Fibroblast of villous mesenchyme (primary cell): ENCODE measurements around the gene RDH5. TPM values are rescaled to one million over a fixed set of nuclear protein-coding genes. Genes with fewer than 3 reads are reported as not detected.

ENCODE experiments used
- DNase-seq: peaks from one replicate; pipeline ENCODE4 v3.0.0-alpha.2; 2010; ENCODE audit warnings: low read depth
- H3K4me3 ChIP-seq: 2 replicates; pipeline ENCODE4 v1.5.1; 2011; ENCODE audit warnings: low read depth, mild to moderate bottlenecking, low read length
- total RNA-seq: library from RNA; depleted of rRNA; stranded (reverse); fragments of >200 nt; gene quantifications from 2 replicates; pipeline ENCODE4 v1.2.3, GENCODE V29; 2012
- TF ChIP-seq, protein P1 (sequence below): IDR thresholded peaks from 2 replicates; pipeline ENCODE4 v1.5.1; 2012; ENCODE audit warnings: low read depth, mild to moderate bottlenecking, low read length; ENCODE audit not compliant: insufficient read depth

RDH5 gene
- total RNA-seq, 1 donor = 6.0 TPM

GRCh38 chr12:55699471-55700055 lies 20.6 kb upstream of the RDH5 start:
- TF ChIP-seq, protein P1, sequence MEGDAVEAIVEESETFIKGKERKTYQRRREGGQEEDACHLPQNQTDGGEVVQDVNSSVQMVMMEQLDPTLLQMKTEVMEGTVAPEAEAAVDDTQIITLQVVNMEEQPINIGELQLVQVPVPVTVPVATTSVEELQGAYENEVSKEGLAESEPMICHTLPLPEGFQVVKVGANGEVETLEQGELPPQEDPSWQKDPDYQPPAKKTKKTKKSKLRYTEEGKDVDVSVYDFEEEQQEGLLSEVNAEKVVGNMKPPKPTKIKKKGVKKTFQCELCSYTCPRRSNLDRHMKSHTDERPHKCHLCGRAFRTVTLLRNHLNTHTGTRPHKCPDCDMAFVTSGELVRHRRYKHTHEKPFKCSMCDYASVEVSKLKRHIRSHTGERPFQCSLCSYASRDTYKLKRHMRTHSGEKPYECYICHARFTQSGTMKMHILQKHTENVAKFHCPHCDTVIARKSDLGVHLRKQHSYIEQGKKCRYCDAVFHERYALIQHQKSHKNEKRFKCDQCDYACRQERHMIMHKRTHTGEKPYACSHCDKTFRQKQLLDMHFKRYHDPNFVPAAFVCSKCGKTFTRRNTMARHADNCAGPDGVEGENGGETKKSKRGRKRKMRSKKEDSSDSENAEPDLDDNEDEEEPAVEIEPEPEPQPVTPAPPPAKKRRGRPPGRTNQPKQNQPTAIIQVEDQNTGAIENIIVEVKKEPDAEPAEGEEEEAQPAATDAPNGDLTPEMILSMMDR = no peak
- no peak for DNase-seq
- no peak overlapping the region for H3K4me3 ChIP-seq

- H3K4me3 ChIP-seq = no peak overlapping the region
- DNase-seq = no peak
- TF ChIP-seq, protein P1 = no peak
Measured at GRCh38 chr12:55700255-55701018, 19.8 kb upstream of the RDH5 start.

GRCh38 chr12:55702861-55703260 lies 17.3 kb upstream of the RDH5 start:
- TF ChIP-seq, protein P1 = no peak
- no peak overlapping the region for H3K4me3 ChIP-seq
- DNase-seq = no peak

GRCh38 chr12:55703288-55703687 lies 16.9 kb upstream of the RDH5 start:
- TF ChIP-seq, protein P1 = no peak
- no peak for DNase-seq
- no peak overlapping the region for H3K4me3 ChIP-seq

- DNase-seq = no peak
Measured at GRCh38 chr12:55703901-55704761, 16.1 kb upstream of the RDH5 start.

GRCh38 chr12:55704824-55705718 lies 15.1 kb upstream of the RDH5 start:
- no peak overlapping the region for H3K4me3 ChIP-seq
- DNase-seq = no peak
- TF ChIP-seq, protein P1 = no peak

More at GRCh38 chr12:55703901-55704761, 16.1 kb upstream of the RDH5 start:
- no peak overlapping the region for H3K4me3 ChIP-seq
- TF ChIP-seq, protein P1 = no peak
